Stimulated activated CD4-positive, alpha-beta T cell treated with anti-CD3 and anti-CD28 coated beads, Interleukin-4, amount 100 ng/mL, for 1 hour (primary cell): ENCODE results near the gene KRTAP19-2.
"Not testable (repeated sequence)": the region's sequence is repeated elsewhere in the genome, so short reads cannot be mapped to it uniquely, and the experiment has no call there.

Source experiments
- DNase-seq: peaks from one replicate; pipeline ENCODE4 v3.0.0-alpha.2; 2020

KRTAP19-2 gene, protein sequence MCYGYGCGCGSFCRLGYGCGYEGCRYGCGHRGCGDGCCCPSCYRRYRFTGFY

DNA sequence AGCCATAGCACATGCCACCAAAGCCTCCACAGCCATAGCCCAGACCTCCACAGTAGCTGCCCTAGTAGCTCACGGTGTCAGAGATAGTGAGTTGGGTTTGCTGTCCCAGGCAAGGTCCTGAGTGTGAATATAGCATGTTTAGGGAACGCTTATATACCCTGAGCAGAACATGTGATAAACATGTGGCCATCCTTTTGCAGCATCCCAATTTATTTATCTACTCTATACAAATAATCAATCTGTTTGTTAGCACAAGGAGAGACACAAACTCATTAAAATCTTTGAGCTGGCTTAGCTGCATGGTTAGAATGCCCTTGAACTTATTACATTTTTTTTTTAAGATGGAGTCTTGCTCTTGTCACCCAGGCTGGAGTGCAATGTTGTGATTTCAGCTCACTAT is at the start of gene KRTAP19-2:
Gene KRTAP19-2, minus strand, starts transcription at position 101 of the 400 bp plus-strand sequence. Its CDS starts 88 bp downstream, at position 13.
- no peak for DNase-seq

DNA sequence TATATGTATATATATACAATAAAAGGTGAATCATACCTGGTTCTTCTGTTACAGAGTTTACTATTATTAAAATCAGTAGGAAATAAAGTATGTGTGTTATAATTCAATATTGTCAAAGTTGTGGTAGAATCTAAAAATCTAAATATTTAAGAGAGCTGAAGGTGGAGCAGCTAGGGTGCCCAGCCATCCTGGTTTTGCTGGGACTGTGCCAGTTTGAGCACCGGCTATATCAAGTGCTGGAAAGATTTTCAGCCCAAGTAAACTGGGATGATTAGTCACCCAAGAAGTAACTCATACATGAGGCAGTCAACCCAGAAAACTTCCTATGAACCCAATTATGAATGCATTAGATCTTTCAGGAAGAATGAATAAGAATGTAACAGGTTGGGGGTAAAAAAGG is 31.6 kb upstream of the KRTAP19-2 start:
- DNase-seq: no peak

DNA sequence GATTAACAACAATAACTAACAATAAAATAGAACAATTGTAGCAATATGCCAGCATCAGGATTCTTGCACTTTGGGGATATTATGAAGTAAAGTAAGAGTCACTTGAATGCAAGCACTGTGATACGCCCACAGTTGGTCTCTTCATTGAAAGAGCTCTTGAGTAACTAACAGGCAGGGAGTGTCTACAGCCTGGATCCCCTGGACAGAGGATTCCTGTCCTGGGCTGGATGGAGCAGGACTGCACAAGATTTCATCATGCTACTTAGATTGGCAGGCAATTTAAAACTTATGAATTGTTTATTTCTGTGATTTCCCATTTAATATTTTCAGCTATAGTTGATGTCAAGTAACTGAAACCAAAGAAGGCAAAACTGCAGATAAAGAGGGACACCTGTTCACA is 28.4 kb upstream of the KRTAP19-2 start:
- no peak for DNase-seq

DNA sequence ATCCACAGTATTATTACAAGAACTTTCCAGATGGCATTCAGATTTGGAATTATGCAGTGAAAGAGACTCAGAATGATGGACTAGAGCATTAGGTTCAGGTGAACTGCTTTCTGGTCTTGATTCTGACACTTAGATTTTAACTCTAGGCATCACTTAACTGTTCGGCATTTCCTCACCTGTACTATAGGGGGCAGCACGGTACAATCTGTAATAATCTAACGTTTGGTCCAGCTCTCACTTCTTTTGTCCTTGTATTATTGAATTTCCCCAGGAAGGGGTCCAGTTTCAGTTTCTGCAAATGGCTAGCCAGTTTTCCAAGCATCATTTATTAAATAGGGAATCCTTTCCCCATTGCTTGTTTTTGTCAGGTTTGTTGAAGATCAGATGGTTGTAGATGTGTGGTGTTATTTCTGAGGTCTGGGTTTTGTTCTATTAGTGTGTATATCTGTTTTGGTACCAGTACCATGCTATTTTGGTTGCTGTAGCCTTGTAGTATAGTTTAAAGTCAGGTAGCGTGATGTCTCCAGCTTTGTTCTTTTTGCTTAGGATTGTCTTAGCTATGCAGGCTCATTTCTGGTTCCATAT is 18.5 kb upstream of the KRTAP19-2 start:
- DNase-seq: not testable (repeated sequence)

DNA sequence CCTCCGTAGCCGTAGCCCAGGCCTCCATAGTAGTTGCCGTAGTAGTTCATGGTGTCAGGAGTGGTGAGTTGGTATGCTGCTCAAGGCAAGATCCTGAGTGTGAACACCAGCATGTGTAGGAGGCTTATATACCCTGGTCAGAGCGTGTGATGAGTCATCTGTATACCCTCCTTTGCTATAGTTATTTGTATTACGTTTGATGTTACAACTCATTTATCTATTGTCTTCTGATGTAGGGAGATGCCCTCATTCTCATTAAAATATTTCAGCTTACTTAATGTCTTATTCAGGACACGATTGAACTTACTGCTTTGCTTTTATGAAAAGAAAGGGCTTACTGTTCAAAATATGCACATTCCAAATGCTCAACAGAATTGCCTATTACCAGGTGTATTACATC is 14.8 kb upstream of the KRTAP19-2 start, which contains the start of gene KRTAP19-5:
Gene KRTAP19-5, minus strand, starts transcription at position 101 of the 400 bp plus-strand sequence. Its CDS starts 51 bp downstream, at position 50.
- no peak for DNase-seq

DNA sequence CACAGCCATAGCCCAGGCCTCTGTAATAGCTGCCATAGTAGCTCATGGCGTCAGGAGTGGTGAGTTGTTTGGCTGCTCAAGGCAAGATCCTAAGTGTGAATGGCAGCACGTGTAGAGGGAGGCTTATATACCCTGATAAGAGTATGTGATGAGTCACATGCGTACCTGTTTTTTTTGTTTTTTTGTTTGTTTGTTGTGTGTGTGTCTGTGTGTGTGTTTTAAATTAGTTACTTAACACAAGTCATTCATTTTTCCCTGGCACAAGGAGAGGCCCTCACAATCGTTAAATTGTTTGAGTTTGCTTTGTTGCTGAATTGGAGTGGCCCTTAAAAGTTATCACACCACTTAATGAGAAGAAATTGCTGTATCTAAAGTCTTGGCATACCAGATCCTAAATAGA is 9.8 kb upstream of the KRTAP19-2 start, which contains the start of gene KRTAP19-4:
Gene KRTAP19-4, minus strand, starts transcription at position 101 of the 400 bp plus-strand sequence. Its CDS starts 55 bp downstream, at position 46.
- DNase-seq: no peak

DNA sequence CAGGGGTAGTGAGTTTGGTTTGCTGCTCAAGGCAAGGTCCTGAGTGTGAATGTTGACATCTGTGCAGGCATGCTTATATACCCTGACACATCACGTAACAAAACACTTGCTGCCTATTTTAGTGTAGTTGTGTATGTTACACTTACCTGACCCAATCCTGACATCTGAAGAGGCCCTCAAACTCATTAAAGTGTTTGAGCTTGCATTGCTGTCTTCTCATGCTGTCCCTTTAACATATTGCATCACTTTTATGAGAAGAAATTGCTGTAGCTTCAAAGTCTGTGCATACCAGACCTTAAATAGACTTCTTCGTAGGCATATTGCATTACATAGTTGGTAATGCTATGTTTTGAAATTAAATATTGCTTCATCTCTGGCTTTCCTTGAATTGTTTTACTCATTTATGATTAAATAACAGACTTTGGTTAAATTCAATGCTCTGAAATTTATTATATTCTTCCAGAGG is 4.8 kb upstream of the KRTAP19-2 start, which contains the start of gene KRTAP19-3:
Gene KRTAP19-3, minus strand, starts transcription at position 51 of the 466 bp plus-strand sequence. CDS start 56 bp downstream, outside the sequence.
- DNase-seq: no peak

DNA sequence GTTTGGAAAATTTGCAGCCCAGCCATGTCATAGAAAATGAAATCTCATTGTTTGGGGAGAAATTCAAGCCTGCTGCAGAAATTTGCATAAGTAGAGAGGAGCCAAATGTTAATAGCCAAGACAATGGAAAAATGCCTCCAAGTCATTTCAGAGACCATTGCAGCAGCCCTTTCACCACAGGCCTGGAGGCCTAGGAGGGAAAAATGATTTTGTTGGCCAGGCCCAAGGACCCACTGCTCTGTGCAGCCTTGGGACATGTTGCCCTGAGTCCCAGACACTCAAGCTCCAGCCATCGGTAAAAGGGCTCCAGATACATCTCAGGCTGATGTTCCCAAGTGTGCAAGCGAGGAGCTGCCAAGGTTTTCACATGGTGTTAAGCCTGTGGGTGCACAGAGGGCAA is 1.1 kb downstream of the KRTAP19-2 start:
- DNase-seq: no peak

DNA sequence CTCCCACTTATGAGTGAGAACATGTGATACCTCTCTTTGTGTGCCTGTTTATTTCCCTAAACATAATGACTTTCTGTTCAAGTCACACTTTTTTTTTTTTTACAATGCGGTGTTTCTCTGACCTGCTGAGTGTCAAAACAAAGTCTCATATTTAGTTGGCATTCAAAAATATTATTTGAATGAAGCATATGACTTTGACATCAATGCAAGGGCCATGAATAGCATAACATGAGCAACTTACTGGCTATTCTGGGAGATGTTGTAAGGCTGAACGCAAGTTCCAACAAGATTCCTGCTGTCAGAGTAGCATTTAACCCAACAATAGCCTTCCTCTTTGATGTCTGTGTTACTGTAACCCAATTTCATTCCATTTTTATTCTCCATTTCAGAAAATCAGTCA is 5.1 kb downstream of the KRTAP19-2 start:
- DNase-seq: no peak

DNA sequence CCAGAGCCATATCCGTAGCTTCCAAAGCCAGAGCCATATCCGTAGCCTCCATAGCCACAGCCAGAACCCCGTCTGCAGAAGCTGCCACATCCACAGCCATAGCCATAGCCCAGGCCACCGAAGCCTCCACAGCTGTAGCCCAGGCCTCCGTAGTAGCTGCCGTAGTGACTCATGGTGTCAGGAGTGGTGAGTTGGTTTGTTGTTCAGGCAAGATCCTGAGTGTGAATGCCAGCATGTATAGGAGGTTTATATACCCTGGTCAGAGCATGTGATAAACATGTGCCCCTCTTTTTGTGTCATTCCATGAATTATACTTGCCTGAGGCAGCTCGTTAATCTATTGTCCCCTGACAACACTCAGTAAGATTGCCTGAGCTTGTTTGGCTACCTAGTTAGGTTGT is 7.1 kb downstream of the KRTAP19-2 start, which contains the start of gene KRTAP19-1:
Gene KRTAP19-1, minus strand, starts transcription at position 223 of the 400 bp plus-strand sequence. Its CDS starts 50 bp downstream, at position 173.
- no peak for DNase-seq

DNA sequence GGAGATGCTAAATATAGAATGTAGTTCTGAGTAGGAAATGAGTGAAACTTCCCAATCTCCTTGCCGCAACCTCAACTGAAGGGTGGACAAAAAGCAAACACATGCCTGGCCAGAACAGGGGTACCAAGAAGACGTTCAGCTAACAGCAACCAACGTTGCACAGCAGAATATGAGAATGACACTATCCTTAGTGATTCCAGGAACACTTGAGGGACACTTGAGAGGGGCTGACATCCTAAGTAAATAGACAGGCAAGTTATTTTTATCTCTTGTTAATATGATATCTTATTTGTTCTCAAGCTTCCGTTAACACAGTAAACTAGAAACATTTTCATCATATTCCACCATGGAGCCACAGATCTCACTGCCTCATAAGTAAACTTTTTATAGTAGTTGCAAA is 8.0 kb downstream of the KRTAP19-2 start:
- no peak for DNase-seq

DNA sequence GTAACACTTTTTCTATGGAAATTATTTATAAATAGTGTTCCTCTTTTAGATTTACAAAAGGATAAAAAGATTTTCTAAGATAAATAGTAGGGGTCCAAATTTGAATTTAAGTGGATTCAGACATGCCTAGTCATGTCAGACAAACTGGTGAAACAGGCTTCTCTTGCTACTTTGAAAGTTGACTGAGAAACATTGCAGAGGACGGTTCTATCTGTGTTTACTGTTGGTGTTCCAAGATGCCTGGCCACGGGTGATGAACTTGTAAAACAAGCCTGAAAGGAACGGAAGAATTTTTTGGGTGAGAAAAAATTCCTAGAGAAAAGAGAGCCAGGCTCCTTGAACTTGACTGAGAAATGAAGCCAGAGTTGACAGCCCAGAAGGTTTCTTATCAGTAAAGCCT is 9.2 kb downstream of the KRTAP19-2 start:
- DNase-seq: no peak

DNA sequence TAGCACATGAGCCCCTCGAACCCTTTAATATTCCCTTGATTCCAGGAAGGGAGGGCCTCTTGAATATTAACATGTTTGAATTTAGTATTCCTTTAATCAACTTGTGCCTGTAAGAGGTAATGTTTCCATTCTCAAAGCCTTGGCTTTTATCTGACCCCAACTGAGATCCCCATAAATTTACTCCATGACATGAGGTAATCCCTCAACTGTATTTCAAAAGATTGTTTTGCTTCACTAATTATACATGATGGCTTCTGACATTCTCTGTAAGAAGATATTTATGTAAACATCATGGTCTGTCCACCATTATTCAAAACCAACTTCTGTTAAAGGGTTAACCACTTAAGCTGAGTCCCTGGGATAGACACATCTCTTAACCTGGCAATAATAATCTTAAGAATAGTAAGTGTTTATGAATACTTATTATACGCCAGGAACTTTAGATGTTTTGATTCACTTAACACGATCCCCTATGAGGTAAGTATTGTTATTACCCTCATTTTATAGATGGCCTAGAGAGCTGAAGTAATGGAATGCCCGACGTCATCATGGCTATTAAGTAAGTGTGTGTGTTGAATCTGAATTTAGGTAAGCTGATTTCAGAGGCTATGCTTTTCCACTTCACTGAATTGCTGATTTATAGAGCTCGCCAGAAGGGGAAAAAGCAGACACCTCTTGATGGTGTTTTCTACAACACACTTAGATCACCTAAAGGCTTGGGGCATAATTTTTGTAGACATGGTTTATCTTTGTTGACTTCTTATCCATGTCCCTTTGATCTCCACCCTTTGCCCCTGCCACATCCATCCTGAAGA is 18.1 kb downstream of the KRTAP19-2 start:
- no peak for DNase-seq

DNA sequence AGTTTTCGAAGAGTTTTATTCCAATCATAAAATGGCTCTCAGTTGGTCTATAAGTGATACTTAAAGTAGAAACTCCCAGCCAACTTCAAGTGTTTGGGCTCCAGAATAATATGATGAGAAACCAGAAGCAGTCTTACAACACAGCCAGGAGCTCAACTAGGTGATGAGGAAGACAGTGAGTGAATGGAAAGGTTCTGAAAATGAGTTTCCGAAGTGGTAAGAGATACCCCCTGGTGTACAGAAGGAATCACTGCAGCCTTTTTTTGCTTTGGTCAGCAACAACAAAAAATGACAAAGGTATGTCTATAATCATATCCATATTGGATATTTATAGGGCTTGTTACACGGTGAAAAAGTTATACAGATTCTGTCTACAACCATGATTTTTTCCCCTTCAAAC is 23.5 kb downstream of the KRTAP19-2 start:
- DNase-seq: no peak

DNA sequence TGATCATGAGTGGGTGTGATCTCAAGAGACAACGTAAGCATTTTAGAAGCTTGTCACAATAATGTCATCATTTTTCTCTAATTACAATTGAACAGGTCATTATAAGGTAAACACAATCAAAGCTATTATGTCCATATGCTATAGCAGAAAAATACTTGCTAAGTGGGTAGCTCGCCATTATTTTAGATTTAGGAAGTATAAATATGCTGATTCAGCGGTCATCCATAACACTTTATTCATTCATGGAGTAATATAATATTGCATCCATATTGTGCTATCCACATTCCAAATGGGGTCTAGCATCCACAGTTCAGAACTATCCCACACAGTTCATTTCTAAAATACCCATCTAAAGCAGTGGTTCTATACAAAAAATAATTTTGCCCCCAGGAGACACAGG is 38.7 kb downstream of the KRTAP19-2 start:
- DNase-seq: no peak

DNA sequence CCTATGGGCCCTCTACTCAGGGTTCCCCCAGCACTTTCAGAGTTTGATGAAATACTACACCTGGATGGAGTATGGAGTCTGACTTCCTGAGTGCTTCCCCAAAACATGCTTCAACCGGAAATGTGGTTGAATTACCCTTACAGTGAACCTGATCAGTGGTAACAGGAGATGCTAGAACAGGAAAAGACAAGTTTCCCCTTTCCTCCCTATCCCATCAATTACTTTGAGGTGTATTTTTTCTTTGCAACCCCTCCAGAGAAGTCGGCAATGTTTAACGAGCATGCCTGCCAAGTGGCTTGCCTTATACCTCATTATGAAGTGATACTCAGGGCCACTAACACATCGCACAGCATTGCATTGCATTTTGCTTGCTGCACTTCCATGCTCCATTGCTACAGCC is 40.2 kb downstream of the KRTAP19-2 start:
- no peak for DNase-seq

DNA sequence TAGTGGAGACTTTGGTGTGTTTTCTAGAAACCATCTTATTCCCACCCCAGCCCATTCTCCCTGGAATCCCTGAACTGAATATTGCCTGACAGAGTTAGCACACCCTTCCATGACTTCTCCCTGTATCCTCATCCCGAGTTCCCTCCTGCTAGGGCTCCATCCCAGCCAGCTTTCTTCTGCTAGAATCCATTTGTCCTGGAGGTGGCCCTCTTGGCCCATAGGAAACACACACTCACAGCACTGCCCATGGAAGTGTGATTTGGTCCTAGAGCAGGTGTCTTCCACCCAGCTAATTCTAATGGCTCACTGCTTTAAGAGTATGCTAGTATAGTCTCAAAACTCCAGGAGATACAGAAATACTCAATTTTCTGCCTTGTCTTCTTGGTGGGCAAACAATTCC is 43.0 kb downstream of the KRTAP19-2 start:
- no peak for DNase-seq

DNA sequence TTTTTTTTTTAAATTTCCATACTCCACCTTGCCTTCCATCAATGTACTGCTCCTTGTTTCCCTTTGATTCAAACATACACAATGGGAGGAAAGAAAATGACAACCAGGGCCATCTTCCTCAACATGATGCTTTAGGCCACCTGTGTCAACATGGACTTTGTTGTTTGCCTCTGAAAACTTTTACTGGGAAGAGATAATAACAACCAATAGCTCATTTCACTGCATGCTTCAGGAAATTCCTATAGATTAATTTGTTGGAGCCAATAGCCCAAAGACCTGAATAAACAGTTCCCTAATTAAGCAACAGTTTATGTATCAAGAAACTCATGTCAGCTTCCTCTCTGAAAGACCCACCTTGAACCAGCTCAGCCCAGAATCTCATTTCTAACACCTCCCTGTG is 44.0 kb downstream of the KRTAP19-2 start:
- no peak for DNase-seq

DNA sequence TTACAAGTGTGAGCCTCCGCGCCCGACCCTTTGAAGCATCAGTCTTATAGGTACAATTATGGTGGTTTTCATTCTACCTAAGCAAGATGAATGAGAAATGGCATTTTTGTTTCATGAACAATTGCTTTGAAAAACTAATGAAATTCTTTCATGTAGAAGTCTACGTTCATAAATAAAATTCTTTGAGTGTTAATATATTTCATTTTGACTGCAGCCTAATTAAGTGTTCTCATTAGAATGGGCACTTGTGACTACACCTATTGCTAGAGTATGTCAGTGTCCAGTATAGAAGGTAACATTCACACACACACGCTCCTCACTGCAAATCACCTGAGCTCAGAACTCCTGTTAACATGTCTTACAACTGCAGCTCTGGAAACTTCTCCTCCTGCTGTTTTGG is 47.3 kb downstream of the KRTAP19-2 start, which contains the start of gene KRTAP15-1:
Gene KRTAP15-1, plus strand, starts transcription at position 301 of the 400 bp plus-strand sequence. Its CDS starts 53 bp downstream, at position 354.
- DNase-seq: no peak
